ELF-1 (cell line): ENCODE measurements around the gene SCLY.

ENCODE experiments used
- DNase-seq: peaks from one replicate; pipeline ENCODE4 v3.0.0-alpha.2; 2016; ENCODE audit warnings: low read depth, low spot score

SCLY gene

GRCh38 chr2:238126338-238126737 lies 65.5 kb downstream of the SCLY start:
- DNase-seq, result no peak

GRCh38 chr2:238126775-238127164 lies 66.0 kb downstream of the SCLY start:
- DNase-seq, result no peak

GRCh38 chr2:238127165-238128060 lies 66.6 kb downstream of the SCLY start:
- no peak for DNase-seq

- no peak for DNase-seq
Measured at GRCh38 chr2:238128061-238128440, 67.2 kb downstream of the SCLY start.

- no peak for DNase-seq
Measured at GRCh38 chr2:238128534-238129001, 67.8 kb downstream of the SCLY start.

GRCh38 chr2:238129166-238130010 lies 68.6 kb downstream of the SCLY start:
- DNase-seq, result no peak

GRCh38 chr2:238130111-238130695 lies 69.4 kb downstream of the SCLY start:
- no peak for DNase-seq

GRCh38 chr2:238130696-238131628 lies 70.2 kb downstream of the SCLY start:
- DNase-seq, result no peak

GRCh38 chr2:238131761-238132462 lies 71.1 kb downstream of the SCLY start:
- DNase-seq, result no peak

GRCh38 chr2:238132463-238133450 lies 72.0 kb downstream of the SCLY start:
- DNase-seq, result no peak

GRCh38 chr2:238133499-238134392 lies 72.9 kb downstream of the SCLY start:
- DNase-seq, result no peak

- no peak for DNase-seq
Measured at GRCh38 chr2:238134393-238134785, 73.6 kb downstream of the SCLY start.

GRCh38 chr2:238135601-238136150 lies 74.9 kb downstream of the SCLY start:
- no peak for DNase-seq

- DNase-seq, result peak; percentile 71
Measured at GRCh38 chr2:238136820-238137537, 76.2 kb downstream of the SCLY start.

- no peak for DNase-seq
Measured at GRCh38 chr2:238137885-238138284, 77.1 kb downstream of the SCLY start.

- DNase-seq, result peak; percentile 64
Measured at GRCh38 chr2:238138331-238139195, 77.8 kb downstream of the SCLY start, which contains the start of gene KLHL30. Gene KLHL30 (plus strand): TSS chr2:238138668. CDS start chr2:238140755, 2,087 bp downstream.
